ENCODE results near the gene CYGB.
"Not testable (repeated sequence)": the region's sequence is repeated elsewhere in the genome, so short reads cannot be mapped to it uniquely, and the experiment has no call there.

The CYGB gene

DNA sequence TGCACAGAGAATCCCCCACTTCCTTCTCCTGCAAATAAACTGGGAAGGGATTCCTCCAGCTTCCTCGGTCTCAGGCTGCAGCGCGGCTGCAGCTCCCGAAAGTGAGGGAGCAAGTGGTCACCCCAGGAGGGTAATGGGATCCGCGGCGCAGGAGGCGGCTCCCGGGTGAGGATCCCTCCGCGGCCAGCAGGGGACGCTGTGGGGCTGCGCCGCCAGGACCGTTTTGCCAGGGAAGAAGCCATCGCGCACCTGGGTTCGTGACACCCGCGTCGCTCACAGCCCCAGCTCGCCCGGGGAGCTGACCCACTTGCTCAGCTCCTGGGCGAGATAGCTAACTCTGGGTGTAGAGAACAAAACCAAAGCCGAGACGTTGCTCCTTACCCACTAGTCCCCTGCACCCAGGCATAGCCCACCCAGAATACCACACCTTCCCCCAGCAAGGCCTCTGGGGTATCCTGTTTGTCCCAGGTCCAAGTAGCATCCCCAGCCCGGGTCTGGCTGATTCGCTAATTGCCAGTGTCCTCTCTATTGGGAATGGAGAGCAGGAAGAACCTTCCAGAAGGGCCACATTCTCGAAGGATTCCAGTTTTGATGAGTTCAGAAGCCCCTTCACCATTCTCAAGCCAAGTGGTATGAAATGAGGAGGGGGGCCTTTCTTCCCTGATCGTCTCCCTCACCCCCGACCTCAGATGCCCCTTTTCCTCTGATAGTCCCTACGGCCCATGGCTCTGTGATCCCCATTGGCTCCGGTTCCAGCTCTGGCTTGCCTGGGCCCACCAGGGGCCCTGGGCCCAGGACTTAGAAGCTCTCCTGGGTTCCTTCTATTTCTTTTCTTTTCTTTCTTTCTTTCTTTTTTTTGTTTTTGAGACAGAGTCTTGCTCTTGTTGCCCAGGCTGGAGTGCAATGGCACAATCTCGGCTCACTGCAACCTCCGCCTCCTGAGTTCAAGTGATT, 14.1 kb downstream of the CYGB start:
- DNase-seq (ENCODE audit: low read depth in 3 of 3), result peak; percentile 63 to 71 (median 67)

DNA sequence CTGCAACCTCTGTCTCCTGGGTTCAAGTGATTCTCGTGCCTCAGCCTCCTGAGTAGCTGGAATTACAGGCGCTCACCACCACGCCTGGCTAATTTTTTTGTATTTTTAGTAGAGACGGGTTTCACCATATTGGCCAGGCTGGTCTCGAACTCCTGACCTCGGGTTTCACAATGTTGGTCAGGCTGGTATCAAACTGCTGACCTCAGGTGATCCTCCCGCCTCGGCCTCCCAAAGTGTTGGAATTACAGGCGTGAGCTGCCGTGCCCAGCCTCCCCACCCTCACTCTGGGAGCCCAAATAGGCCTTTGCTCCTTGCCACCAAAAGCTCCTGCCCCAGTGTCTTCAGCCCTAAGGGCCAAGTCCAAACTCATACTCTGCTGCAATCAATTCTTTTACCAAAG, 15.8 kb downstream of the CYGB start:
- DNase-seq (ENCODE audit: low read depth in 3 of 3), result not testable (repeated sequence)

DNA sequence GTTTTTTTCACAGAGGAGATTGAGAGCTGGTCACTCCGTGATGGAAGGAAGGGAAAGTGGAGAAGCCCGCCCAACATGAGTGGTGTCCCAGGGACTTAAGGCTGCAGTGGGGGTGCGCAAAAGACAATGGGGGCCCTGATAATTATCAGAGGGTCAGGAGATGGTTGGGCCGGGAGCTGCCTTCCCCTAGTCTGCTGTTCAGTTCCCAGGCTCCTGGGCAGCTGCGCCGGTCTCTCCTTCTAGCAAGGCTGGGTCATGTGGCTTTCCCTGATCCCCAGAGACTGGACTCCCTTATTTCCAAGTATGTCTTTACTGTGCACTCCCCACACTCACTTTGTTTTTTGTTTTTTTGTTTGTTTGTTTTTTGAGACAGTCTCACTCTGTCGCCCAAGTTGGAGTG, 16.2 kb downstream of the CYGB start:
- DNase-seq (ENCODE audit: low read depth in 3 of 3), result no peak

DNA sequence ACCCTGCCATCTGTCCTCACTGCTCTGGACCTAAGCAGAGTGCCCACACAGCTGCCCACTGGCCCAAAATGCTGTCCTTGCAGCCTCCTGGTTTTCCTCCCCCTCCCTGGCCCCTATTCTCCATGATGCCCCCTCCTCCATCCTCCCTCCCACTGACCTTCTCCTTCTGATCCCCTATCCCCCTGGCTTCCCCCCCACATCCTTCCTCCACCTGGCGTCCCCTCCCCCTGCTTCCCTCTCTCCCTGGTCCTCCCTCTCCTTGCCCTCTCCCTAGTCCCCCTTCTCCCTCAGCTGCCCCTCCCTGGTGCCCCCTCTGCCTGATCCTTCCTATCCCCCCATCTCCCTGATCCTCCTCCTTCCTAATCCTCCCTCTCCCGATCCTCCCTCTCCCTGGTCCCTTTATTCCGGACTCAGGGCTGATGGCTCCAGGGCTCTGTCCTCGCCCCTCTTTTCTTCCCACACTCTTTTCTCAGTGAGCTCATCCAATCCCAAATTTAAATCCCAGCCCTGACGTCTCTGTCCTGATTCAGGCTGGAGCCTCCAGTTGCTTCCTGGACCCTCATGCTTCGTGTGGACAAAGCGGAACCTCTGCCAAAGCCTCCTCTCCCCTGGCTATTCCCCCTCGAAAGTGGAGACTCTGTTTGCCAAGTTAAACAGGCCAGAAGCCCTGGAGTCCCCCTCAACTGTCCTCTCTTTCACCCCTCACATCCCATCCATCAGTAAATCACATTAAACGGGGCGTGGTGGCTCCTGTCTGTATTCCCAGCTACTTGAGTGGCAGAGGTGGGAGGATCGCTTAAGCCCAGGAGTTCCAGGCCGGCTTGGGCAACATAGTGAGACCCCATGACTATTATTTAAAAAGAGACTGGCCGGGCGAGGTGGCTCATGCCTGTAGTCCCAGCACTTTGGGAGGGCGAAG, 18.2 kb downstream of the CYGB start:
- DNase-seq (ENCODE audit: low read depth in 3 of 3), result no peak

DNA sequence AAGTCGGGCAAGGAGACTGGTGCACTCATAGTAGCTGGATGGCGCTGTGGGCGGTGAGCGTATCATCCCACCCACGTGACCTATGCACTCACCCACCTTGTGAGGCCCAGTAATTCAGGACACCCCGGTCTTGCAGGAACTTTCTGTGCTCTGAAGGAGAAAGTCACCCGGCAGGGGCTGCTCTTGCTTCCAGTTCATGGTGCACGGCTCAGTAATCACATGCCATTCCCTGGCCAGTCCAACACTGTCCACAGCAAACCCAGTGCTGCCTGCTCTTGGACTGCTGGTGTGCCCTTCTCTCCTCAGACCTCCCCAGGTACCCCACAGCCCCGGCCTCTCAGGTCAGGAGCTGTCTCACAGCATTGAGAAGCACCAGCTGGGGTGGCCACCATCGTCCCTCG, 19.9 kb downstream of the CYGB start:
- no peak for DNase-seq (ENCODE audit: low read depth in 3 of 3)

DNA sequence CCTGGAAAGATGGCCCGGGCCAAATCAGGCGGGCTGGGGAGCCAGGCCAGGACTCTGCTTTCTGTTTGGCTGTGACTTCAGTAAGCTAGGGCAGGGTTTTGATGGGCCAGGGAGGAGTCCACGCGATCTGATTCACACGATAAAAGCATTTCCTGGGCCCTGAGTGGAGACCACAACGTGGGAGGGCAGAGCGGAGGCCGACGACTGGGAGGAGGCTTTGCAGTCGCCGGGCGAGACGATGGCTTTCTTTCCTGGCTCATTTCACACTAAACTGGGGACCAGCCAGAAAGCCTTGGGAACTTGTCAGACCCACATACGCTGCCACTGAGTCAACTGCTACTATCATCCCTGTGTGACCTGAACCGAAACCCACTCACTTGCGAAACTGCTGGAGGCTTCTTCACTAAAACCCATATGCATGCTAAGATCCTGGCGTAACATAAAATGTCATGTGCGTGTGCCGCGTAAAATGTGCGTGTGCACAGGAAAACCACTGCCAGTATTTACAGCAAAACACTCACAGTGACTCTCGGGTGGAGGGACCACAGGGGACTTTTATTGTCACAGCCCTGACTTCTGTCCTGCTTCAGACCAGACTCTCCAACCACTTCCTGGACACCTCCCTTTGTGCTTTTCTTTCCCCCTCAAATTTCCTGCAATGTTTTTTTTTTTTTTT, 22.1 kb downstream of the CYGB start:
- peak in 2 of 3 experiments; percentile 50 to 59 for DNase-seq (ENCODE audit: low read depth in 3 of 3)

DNA sequence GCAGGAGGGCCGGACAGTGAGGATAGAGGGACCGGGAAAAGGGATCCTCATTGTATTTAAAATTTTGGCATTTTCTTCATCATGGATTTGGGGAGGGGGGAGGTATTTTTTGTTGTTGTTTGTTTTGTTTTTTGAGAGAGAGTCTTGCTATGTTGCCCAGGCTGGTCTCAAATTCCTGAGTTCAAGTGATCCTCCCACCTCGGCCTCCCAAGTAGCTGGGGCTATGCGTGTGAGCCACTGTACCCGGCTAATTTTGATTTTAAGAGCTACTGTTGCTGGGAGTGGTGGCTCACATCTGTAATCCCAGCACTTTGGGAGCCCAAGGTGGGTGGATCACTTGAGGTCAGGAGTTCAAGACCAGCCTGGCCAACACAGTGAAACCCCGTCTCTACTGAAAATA, 23.2 kb downstream of the CYGB start:
- DNase-seq (ENCODE audit: low read depth in 3 of 3), result not testable (repeated sequence)

DNA sequence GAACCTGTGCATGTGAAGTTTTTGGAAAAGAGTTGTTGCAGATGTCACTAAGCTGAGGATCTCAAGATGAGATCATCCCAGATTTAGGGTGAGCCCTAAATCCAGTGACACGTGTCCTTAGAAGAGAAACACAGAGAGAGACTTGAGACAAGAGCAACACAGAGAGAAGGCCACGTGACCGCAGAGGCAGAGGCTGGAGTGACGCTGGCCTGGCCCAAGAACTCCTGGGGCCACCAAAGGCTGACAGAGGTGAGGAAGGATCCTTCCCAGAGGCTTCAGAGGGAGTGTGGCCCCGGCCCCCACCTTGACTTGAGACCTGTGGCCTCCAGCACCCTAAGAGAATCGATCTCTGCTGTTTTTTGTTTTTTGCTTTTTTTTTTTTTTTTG, 24.2 kb downstream of the CYGB start:
- DNase-seq (ENCODE audit: low read depth in 3 of 3), result no peak

DNA sequence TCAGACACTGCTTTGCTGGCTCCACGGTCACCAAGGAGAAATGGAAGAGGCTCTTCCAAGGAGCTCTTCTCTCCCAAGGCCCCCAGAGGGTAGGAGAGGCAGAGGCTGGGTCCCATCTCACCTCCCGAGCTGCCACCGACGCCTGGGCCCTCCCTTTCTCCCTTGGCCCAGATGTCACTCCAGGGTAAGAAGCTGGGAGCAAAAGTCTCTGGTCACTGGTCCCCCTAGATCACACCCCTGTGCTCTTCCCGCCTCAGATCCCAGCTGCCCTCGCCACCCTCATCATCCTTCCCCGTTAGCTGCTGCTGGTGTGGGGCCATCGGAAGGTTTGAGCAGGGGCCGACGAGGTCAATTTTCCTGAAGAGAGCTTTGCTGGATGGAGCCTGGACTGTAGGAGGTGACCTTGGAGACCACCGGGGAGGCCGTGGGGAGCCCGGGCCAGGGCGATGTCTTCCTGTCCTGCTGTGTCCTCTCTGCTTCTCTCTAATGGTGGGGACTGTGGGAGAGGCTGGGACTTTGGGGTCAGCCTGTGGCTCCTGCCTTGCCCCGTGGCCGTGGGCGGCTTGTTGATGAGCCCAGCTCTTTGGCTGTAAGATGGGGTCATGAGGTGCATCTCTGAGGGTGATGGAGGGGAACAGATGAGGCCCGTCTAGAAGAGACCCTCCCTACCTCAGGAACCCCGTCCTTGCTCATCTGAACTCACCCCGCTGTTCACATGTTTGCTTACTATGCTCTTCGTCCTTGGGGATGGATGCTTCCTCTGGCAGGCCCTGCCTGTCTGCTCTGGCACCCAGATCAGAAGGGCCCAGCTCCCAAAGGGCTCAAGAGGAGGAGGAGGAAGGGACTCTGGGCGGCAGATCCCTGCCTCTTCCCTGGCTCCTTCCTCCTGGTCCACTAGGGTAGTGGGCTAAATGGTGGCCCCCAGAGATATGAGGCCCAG, 24.9 kb downstream of the CYGB start:
- DNase-seq (ENCODE audit: low read depth in 3 of 3), result no peak

DNA sequence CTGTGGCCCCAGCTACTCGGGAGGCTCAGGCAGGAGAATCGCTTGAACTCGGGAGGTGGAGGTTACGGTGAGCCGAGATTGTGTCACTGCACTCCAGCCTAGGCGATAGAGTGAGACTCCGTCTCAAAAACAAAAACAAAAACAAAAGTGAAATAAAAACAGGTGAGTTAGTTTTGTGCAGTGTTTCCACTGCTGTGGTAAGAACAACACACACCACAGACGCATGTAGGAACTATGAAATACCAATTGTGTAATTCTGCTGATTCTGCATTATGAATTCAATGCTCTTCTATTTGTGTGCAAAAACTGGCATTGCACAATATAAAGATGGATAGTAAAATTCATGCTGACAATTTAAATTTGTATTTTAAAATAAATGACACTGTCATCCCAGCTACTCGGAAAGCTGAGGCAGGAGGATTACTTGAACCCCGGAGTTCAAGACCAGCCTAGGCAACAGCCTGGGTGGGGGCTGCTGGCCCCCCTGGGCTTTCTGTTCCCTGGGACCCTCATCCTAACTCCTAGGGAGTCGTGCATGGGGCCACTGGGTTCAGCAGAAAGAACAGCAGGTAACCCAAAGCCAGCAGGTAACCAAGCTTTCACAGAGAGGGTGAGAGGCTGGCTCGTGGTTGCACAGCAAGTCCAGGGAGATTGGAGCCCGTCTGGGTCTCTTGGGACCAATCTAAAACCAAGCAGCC, 25.7 kb downstream of the CYGB start:
- no peak for DNase-seq (ENCODE audit: low read depth in 3 of 3)

DNA sequence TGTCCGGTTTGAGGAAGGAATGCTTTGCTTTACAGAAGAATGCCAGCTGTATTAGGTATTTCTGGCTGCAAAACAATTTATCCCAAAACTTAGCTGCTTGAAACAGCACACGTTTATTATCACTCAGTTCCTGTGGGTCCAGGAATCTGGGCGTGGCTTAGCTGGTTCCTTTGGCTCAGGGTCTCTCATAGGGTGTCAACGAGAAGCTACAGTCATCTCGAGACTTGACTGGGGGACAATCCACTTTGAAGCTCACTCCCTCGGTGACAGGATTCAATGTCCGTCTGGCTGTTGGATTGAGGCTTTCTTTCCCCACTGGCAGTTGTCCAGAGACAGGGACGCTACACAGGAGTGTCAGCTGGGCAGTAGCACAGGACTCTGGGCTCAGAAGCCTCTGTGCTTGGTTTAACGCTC, 26.7 kb downstream of the CYGB start:
- no peak for DNase-seq (ENCODE audit: low read depth in 3 of 3)

DNA sequence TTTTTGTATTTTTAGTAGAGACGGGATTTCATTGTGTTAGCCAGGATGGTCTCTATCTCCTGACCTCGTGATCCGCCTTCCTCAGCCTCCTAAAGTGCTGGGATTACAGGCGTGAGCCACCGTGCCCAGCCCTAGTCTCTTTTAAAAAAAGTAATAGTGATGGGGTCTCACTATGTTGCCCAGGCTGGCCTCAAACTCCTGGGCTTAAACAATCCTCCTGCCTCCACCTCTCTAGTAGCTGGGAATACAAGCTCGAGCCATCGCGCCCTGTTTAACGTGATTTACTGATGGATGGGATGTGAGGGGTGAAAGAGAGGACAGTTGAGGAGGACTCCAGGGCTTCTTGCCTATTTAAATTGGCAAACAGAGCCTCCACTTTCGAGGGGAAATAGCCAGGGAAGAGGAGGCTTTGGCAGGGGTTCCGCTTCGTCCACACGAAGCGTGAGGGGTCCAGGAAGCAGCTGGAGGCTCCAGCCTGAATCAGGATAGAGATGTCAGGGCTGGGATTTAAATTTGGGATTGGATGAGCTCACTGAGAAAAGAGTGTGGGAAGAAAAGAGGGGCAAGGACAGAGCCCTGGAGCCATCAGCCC, 28.9 kb downstream of the CYGB start:
- DNase-seq (ENCODE audit: low read depth in 3 of 3), result not testable (repeated sequence)

DNA sequence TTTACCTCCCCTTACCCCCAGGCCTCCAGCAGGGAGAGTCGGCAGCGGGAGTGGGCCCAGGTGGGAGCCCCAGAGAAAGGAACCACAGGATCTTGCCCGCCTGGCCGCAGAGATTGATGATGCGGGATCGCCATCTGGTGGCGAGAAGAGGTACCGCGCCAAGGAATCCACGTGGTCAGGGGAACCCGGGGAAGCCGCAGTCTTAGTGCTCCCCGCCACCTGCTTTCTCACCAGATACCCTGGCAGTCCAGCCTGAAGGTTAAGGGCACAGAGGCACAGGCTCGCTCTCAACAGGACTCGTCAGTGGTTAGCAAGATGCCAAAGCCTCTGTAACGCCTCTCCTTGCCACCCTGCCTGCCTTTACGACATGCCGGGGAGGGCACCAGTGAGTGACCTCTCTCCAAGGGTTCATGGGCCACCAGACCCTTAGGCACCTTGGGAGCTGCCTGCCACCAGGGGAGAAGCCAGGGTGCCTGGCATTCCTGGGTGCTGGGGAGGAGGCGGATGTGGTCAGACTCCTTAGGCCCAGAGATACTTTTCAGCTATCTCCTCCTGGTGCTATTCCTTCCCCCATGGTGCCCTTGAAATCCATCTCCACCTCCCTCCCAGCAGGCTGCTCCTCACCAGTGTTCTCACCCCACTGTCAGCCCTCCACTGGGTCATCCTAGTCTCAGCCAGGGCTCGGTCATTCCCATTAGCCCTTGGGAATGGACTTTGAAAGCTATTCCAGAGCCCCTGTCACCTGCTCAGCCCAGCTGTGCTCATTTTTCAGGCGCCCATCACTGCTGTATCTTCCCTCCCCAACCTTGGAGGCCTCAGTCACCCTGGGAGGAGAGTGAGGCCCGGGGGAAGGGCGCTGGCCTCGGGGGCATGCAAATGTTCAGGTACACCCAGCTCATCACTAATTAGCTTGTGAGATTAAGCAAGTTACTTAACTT, 30.8 kb downstream of the CYGB start:
- DNase-seq (ENCODE audit: low read depth in 3 of 3), result peak; percentile 82 to 83 (median 82)

DNA sequence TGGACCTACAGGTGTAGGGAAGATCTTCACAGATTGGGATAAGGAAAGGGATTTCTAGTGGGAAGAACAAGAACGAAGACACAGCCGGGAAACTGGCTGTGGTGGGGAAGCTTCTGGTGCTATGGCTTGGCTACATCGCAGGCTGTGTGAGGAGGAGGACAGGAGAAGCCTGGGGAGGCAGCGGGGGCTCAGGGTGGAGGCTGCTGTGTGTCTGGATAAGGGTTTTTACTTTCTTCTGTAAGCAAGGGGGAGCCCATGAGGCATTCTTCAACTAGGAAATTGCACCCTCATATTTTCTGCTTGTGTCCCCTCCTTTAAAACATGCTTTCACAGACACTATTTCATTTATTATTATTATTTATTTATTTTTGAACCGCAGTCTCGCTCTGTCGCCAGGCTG, 33.4 kb downstream of the CYGB start:
- no peak for DNase-seq (ENCODE audit: low read depth in 3 of 3)

DNA sequence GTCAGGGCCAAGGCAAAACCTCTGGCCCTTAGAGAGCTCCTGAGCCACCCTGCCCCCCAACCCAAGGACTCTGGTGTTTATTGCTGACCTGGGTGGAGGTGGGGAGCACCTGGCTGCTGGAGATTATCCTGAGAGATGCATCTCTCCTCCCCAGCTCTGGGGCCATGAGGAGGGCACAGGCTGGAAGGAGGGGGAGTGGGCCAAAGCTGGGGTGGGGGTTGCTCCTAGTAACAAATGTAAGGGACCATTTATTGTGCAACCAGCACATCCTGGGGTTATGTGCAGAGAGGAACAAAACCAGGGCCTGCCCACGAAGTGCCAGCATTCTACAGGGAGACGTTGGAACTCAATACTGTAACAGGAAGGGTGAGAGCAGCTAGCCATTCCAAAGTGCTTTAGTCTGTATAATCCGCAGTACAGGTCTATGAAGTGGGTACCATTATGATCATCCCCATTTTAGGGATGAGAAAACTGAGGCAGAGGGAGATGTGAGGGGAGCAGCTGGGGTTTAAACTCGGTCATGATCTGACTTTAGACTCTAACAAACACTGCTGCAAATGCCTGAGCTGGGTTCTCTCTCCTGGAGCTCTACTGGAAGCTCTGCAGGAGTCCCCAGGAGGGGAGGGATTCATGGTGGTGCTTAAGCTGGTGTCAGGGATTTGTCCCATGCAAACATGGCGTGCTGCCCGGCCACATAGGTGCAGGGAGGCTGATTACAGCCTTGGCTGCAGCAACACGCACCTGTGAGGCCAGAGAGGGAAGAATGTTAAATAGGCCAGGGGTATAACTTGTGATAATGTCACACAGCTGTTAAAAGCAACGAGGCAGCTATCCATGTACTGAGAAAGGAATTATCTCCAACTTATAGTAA, 34.9 kb downstream of the CYGB start:
- no peak for DNase-seq (ENCODE audit: low read depth in 3 of 3)

DNA sequence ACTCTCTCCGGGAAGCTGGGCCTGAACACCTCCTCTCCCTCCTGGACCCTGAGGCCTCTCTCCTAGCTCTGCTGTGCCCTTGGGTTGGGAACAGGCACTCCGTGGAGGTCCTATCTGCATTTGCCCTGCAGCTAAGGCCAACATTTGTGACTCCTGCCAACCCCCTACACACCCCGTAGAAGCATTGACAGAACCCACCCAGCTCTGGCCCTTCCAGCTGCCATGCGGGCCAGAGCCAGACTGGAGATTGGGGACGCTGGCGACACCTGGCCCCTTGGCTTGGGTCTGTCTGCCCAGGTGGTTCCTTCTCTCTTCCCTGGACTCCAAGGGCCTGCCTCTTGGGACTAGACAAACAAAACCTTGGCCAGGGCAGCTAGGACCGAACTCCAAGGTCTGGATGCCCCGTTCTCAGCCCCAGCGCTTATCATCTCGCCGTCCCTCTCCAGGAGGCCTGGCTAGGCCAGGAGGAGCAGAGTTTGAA, 35.6 kb downstream of the CYGB start:
- no peak for DNase-seq (ENCODE audit: low read depth in 3 of 3)

DNA sequence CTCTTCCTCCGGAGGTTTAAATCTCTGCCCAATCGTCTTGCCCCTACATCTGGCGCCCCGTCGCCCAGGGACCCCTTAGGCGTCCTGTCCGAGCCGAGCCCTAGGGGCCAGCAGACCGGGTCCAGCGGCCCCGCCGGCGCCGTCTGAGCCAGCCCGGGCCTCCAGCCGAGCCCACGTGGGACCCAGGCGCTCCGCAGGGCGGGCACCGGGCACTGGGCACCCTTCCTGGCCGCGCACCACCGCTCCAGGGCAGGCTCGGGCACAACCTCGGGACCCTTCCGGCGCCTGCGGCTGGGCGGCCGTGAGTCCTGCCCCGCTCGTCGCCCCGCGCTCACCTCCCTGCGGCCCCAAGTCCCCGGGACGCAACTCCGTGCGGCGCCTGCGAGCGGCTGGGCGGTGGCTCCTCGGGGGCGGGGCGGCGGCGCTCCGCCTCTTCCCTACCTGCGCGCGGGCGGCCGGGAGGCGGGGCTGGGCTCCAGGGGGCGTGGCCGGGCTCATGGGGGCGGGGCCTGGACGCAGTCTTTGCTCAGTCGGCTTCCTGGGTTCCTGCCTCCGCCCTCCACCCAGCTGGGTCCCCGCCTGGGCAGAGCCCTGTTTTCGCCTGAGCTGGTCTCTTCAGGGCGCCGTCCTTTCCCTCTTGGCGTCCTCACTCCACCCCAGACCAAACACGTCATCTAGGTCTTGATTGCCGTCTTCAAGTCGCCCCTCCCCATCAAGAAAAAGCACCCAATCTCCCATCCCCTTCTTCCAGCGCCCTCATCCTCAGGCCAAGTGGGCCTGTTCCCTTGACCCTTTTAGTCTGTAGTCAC, 36.3 kb downstream of the CYGB start, which contains the start of gene RHBDF2:
RHBDF2 (minus strand) TSS at position 406 of the 809 bp plus-strand sequence. CDS start 19,899 bp downstream, outside the sequence.
- peak; percentile 95 to 96 (median 96) for DNase-seq (ENCODE audit: low read depth in 3 of 3)

Data from stimulated activated CD4-positive, alpha-beta T cell treated with anti-CD3 and anti-CD28 coated beads, TNF-alpha, amount 100 ng/mL, for 4 hours (primary cell).